GM13977 (cell line): ENCODE results near the gene OIP5.
"Not testable (repeated sequence)": the region's sequence is repeated elsewhere in the genome, so short reads cannot be mapped to it uniquely, and the experiment has no call there.

ENCODE experiments used
- DNase-seq: peaks from one replicate; pipeline ENCODE4 v3.0.0; 2012; ENCODE audit warnings: low spot score
- in situ Hi-C: fragments of 300-500 bp; cut with MboI; formaldehyde crosslinking; loops from one replicate; pipeline ENCODE4 v1.12.0; 2022; ENCODE audit warnings: low sequenced_read_pairs, low pct_unique_long_range_greater_than_20kb, mixed read lengths, inconsistent platforms; ENCODE audit not compliant: unreplicated experiment
- TF ChIP-seq, protein P1 (sequence below): IDR thresholded peaks from 2 replicates; pipeline ENCODE4 v1.5.1; 2012; ENCODE audit warnings: mild to moderate bottlenecking, control low read depth; ENCODE audit not compliant: insufficient read depth; ENCODE audit errors: extremely low read depth, missing control alignments

OIP5 gene

GRCh38 chr15:41304149-41304770 is 28.1 kb downstream of the OIP5 start:
- TF ChIP-seq, protein P1, sequence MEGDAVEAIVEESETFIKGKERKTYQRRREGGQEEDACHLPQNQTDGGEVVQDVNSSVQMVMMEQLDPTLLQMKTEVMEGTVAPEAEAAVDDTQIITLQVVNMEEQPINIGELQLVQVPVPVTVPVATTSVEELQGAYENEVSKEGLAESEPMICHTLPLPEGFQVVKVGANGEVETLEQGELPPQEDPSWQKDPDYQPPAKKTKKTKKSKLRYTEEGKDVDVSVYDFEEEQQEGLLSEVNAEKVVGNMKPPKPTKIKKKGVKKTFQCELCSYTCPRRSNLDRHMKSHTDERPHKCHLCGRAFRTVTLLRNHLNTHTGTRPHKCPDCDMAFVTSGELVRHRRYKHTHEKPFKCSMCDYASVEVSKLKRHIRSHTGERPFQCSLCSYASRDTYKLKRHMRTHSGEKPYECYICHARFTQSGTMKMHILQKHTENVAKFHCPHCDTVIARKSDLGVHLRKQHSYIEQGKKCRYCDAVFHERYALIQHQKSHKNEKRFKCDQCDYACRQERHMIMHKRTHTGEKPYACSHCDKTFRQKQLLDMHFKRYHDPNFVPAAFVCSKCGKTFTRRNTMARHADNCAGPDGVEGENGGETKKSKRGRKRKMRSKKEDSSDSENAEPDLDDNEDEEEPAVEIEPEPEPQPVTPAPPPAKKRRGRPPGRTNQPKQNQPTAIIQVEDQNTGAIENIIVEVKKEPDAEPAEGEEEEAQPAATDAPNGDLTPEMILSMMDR: no peak

DNA sequence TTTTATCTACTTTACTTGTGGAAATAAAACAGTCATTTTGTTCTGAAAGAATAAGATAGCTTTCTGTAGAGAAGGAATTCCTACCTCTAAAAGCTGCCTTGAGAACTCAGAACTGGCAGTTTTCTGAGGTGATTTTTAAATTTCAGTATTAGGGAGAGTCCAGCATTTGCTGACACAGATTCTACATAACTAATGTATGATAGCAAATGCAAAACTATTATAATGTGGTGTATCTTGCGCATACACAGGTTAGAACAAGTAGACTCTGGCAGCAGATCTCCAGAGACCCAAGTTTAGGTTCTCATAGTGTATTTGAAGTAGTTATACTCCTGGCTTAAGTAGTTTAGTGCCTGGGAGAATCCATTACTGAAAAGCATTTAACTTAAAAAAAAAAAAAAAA is 30.8 kb downstream of the OIP5 start:
- TF ChIP-seq, protein P1: no peak
- in situ Hi-C loops: no loop called here
- no peak for DNase-seq

More at GRCh38 chr15:41304149-41304770, 28.1 kb downstream of the OIP5 start:
- DNase-seq: no peak
- in situ Hi-C loops: no loop called here

GRCh38 chr15:41301139-41301538 is 31.3 kb downstream of the OIP5 start:
- DNase-seq, in situ Hi-C loops: not testable (repeated sequence)

DNA sequence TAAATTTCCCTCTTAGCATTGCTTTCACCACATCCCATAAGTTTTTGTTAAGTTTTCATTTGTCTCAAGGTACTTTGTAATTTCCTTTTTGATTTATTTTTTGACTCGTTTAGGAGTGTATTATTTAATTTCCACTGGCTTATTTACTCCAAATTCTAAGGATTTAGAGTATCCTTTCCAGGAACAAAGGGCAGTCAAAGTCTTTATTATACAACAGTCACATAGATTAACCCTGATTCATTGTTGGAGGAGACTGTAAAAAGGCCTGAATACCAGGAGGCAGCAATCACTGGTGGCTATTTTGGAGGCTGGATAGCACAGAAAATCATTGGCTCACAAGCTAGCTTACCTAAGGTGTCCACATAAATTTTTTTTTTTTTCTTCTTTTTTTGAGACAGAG is 39.9 kb downstream of the OIP5 start:
- DNase-seq: no peak
- in situ Hi-C loops: no loop called here
- TF ChIP-seq, protein P1: no peak

GRCh38 chr15:41291065-41291631 is 41.2 kb downstream of the OIP5 start:
- in situ Hi-C loops: no loop called here
- DNase-seq: peak; percentile 37
- TF ChIP-seq, protein P1: no peak

- TF ChIP-seq, protein P1: no peak
- in situ Hi-C loops: no loop called here
- DNase-seq: no peak
Observed at GRCh38 chr15:41289953-41290352, 42.4 kb downstream of the OIP5 start.

GRCh38 chr15:41288464-41288863 is 43.9 kb downstream of the OIP5 start:
- no peak for DNase-seq
- TF ChIP-seq, protein P1: no peak
- in situ Hi-C loops: no loop called here
